GM19397 (cell line): Measurements from ENCODE around the gene TSPAN18.

ENCODE experiments used
- ATAC-seq: cut with Tn5 transposase; IDR thresholded peaks from one replicate; pipeline ENCODE4 v1.9.1; 2021; ENCODE audit warnings: mild to moderate bottlenecking, moderate library complexity; ENCODE audit not compliant: unreplicated experiment

Gene TSPAN18

GRCh38 chr11:44755556-44756523, 29.1 kb downstream of the TSPAN18 start:
- ATAC-seq = no peak

GRCh38 chr11:44758983-44759382, 32.2 kb downstream of the TSPAN18 start:
- no peak for ATAC-seq

- no peak for ATAC-seq
These were observed 33.1 kb downstream of the TSPAN18 start for GRCh38 chr11:44759743-44760476.

GRCh38 chr11:44760477-44760872, 33.7 kb downstream of the TSPAN18 start:
- no peak for ATAC-seq

DNA sequence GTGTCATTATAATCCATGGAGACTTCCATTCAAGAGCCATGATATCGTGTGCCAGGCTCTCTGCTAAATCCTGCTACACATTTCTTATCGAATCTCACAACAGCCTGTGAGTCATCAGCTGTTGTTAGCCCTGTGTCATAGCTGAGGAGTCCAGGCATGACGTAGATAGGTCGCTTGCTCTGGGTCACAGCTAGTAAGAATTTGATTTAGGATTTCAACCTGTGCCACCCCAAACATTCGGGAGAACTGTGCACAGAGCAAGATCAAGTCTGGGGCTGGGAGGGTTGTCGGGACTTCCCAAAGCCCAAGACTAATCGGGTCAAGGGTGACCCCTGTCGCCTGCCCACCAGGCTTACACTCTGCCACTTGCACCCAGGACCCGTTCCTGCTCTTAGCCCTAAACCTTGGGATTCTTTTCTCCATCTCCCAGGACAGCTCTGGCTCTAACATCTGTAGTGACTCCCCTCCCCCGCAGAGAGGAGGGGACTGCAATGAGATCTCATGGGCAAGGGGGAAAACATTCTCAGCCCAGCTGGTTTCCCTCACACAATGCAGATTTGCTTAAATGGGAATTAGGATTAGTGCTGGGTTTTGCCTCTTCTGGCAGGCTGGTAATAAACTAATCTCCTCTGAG, 34.3 kb downstream of the TSPAN18 start:
- ATAC-seq = no peak

- ATAC-seq = no peak
These were observed 34.8 kb downstream of the TSPAN18 start for GRCh38 chr11:44761551-44761961.

- ATAC-seq = no peak
These were observed 36.5 kb downstream of the TSPAN18 start for GRCh38 chr11:44763121-44763820.

- ATAC-seq = no peak
These were observed 37.8 kb downstream of the TSPAN18 start for GRCh38 chr11:44764583-44764982.

DNA sequence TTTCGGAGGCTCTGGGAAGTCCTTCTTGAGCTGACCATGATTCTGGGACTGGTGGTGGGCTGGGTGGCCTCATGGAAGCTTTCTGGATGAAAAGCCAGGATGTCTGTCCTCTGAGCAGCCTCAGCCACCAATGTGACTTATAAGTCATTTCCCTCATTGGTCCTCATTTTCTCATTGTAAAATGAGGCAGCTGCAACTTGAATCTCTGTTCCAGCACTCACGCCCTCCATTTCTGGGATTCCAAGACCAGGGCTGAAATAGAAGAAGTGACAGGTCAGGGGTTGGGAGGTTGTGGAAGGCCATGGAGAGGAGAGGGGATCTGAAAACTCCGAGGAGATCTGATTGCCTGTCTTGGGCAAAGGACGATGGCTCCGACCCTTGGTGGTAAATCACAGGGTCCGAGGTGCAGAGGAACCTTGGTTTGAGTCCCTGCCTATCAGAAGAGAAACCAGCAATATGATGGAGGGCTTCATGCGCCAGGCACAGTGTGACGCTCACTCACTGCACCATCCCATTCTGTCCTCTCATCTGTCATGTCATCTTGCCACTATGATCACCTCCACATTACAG, 38.3 kb downstream of the TSPAN18 start:
- no peak for ATAC-seq

GRCh38 chr11:44765676-44766075, 38.9 kb downstream of the TSPAN18 start:
- no peak for ATAC-seq

- ATAC-seq = no peak
These were observed 39.6 kb downstream of the TSPAN18 start for GRCh38 chr11:44766112-44766971.

DNA sequence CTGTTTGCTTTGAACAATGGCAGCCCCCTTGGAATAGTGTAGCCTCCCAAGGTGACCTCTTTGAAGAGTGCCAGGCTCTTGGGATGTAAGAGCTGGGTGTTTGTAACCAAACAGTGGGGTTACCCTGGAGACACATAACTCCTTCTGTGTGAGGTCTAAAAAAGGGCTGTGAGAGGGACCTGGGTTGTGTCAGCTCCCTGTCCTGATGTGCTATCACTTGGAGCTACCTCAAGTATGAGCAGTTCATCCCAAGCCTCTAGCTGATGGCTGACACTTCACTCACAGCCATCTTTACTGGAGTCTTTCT, 40.2 kb downstream of the TSPAN18 start:
- no peak for ATAC-seq

GRCh38 chr11:44767421-44767820, 40.7 kb downstream of the TSPAN18 start:
- ATAC-seq = no peak

DNA sequence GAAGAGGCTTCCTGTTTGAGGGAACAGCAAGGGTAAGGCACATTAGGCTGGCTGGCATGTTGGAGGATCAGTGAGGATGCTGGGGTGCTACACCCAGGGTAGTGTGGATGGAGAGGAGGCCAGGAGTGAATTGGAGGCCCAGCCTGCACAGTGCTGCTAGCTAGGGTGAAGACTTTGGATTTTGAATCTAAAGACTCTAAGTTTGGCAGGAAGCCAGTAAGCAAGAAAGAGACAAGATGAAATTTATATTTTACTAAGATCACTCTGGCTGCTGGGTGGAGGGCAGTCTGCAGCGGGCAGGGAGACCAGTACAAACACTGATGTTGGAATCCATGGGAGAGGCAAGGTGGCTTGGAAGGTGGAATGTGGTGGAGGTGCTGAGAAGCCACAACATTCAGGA, 43.6 kb downstream of the TSPAN18 start:
- no peak for ATAC-seq

GRCh38 chr11:44771252-44771734, 44.5 kb downstream of the TSPAN18 start:
- ATAC-seq = no peak

GRCh38 chr11:44771841-44772240, 45.1 kb downstream of the TSPAN18 start:
- no peak for ATAC-seq

- ATAC-seq = no peak
These were observed 46.7 kb downstream of the TSPAN18 start for GRCh38 chr11:44773351-44773965.

GRCh38 chr11:44774108-44774507, 47.3 kb downstream of the TSPAN18 start:
- ATAC-seq = no peak

GRCh38 chr11:44774731-44775130, 48.0 kb downstream of the TSPAN18 start:
- no peak for ATAC-seq
